ENCODE measurements around the gene CMTM7. TPM values are rescaled to one million over a fixed set of nuclear protein-coding genes. Genes with fewer than 3 reads are reported as not detected.

CMTM7 gene
- total and polyA plus RNA-seq, 11 donors = 2.3 to 16.8 (median 3.6) TPM

DNA sequence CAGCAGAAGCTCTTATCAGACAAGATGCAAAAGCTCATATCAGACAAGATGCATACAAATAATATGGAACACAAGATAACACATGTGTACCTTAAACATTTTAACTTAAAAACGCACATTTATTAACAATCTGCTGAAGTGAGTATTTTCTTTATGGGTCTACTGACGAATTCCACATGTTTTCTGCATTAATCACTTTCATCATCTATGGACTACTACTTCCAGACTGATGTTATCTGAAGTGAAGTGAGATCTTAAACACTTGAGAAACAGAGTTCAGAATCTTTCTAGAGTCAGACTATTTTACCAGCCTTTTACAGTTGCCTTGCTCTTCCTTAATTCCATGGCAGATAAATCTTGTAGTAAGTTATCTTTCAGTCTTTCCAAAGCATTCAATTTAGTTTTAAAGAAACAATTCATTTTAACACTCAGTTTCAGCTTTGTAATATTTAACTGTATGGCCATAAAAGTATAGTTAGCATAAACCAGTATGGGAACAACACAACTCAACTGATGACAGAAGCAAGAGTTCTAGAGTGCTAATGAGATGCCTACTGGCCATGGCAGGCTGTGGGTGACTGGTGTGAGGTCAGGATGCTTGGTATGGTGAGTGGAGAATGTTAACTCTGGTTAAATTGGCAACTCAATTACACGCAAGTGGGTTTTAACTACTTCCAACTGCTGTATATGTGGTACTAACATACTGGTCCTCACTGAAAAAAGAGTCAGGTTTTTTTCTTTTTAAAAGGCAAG, 101.2 kb downstream of the CMTM7 start:
- no peak for TF ChIP-seq POLR2A (IDR thresholded peaks at IDR 0.05)
- TF ChIP-seq, protein P1, sequence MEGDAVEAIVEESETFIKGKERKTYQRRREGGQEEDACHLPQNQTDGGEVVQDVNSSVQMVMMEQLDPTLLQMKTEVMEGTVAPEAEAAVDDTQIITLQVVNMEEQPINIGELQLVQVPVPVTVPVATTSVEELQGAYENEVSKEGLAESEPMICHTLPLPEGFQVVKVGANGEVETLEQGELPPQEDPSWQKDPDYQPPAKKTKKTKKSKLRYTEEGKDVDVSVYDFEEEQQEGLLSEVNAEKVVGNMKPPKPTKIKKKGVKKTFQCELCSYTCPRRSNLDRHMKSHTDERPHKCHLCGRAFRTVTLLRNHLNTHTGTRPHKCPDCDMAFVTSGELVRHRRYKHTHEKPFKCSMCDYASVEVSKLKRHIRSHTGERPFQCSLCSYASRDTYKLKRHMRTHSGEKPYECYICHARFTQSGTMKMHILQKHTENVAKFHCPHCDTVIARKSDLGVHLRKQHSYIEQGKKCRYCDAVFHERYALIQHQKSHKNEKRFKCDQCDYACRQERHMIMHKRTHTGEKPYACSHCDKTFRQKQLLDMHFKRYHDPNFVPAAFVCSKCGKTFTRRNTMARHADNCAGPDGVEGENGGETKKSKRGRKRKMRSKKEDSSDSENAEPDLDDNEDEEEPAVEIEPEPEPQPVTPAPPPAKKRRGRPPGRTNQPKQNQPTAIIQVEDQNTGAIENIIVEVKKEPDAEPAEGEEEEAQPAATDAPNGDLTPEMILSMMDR (IDR thresholded peaks at IDR 0.05) = no peak
- Histone ChIP-seq H3K4me1 (peaks cover 0 to 56% (median 21%) of the 10 kb centered on the region in 12 donors), H3K4me3 (no peak overlapping the region), H3K27ac (no peak overlapping the region), H3K9me3 (no peaks in the 10 kb centered on the region), H3K36me3 (peaks cover 0 to 29% (median 4%) of the 10 kb centered on the region in 9 donors), H3K27me3 (no peaks in the 10 kb centered on the region)
- ATAC-seq (peak in 1 of 4 donors; percentile 36), DNase-seq (no peak)
- intact Hi-C loops (cut with DNase I) = no loop called here
- WGBS, 4 donors = 86 to 94% (median 87%) methylated on average over 3 of the region's 3 CpGs

GRCh38 chr3:32493437-32494414, 102.1 kb downstream of the CMTM7 start:
- peaks cover 0 to 61% (median 15%) of the 10 kb centered on the region in 12 donors for H3K4me1 ChIP-seq
- H3K36me3 ChIP-seq = peaks cover 0 to 20% (median 4%) of the 10 kb centered on the region in 9 donors
- DNase-seq (no peak), ATAC-seq (no peak)
- no peaks in the 10 kb centered on the region for H3K9me3 ChIP-seq
- 63 to 76% (median 70%) methylated on average over 3 of the region's 3 CpGs for WGBS, 4 donors
- peak overlapping the region in 1 of 12 donors; percentile 1 for H3K27ac ChIP-seq
- no peak for TF ChIP-seq POLR2A (IDR thresholded peaks at IDR 0.05)
- TF ChIP-seq, protein P1 (IDR thresholded peaks at IDR 0.05) = no peak
- intact Hi-C loops (cut with DNase I) = no loop called here
- H3K4me3 ChIP-seq = no peak overlapping the region
- no peaks in the 10 kb centered on the region for H3K27me3 ChIP-seq

GRCh38 chr3:32495085-32495484, 103.4 kb downstream of the CMTM7 start:
- DNase-seq (no peak), ATAC-seq (no peak)
- H3K4me3 ChIP-seq = no peak overlapping the region
- no peaks in the 10 kb centered on the region for H3K27me3 ChIP-seq
- H3K4me1 ChIP-seq = peaks cover 0 to 73% (median 14%) of the 10 kb centered on the region in 12 donors
- H3K36me3 ChIP-seq = peaks cover 0 to 27% (median 4%) of the 10 kb centered on the region in 9 donors
- TF ChIP-seq, protein P1 (IDR thresholded peaks at IDR 0.05) = no peak
- no peak for TF ChIP-seq POLR2A (IDR thresholded peaks at IDR 0.05)
- H3K9me3 ChIP-seq = no peaks in the 10 kb centered on the region
- no peak overlapping the region for H3K27ac ChIP-seq
- intact Hi-C loops (cut with DNase I) = no loop called here

DNA sequence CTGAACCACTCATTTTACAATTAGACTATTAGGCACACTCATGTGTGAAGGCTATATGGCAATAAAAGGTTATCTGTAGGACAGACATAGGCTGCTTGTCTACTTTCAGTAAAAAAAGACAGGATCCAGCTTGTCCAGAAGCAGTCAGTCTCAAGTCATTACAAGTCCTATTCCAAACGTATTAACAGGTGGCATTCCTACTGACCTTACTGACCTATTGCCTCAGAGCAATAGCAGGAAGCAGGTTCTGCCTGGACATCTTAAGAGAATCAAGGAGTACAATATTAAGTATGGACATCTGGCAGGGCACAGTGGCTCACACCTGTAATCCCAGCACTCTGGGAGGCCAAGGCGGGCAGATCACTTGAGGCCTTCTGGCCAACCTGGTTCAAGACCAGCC, 104.0 kb downstream of the CMTM7 start:
- intact Hi-C loops (cut with DNase I) = no loop called here
- Histone ChIP-seq H3K27ac (no peak overlapping the region), H3K4me1 (peaks cover 0 to 79% (median 17%) of the 10 kb centered on the region in 12 donors), H3K36me3 (peaks cover 0 to 22% (median 4%) of the 10 kb centered on the region in 9 donors), H3K9me3 (no peaks in the 10 kb centered on the region), H3K27me3 (no peaks in the 10 kb centered on the region), H3K4me3 (no peak overlapping the region)
- TF ChIP-seq POLR2A (IDR thresholded peaks at IDR 0.05) = no peak
- TF ChIP-seq, protein P1 (IDR thresholded peaks at IDR 0.05) = no peak
- WGBS, 4 donors = 77 to 88% (median 78%) methylated on average over 2 of the region's 2 CpGs
- ATAC-seq (peak in 1 of 4 donors; percentile 23), DNase-seq (no peak)
